H1 (cell line): ENCODE results near the gene ZSCAN20. TPM values are rescaled to one million over a fixed set of nuclear protein-coding genes. Genes with fewer than 3 reads are reported as not detected.

Source experiments
- CTCF ChIA-PET: fragments of 300-600 bp; sonication (Branson Sonifier 250); formaldehyde crosslinking; loops from one replicate; lab custom pipeline; 2021; ENCODE audit not compliant: partially characterized antibody; lab: Charles Lee
- POLR2A ChIA-PET: fragments of 300-600 bp; sonication (Branson Sonifier 250); formaldehyde crosslinking; loops from one replicate; lab custom pipeline; 2021; ENCODE audit warnings: inconsistent platforms; ENCODE audit not compliant: partially characterized antibody; lab: Charles Lee
- DNase-seq, 2 experiments: peaks; one replicate each; pipeline versions ENCODE4 v3.0.0 to v3.0.0-alpha.2; 2010 to 2022; ENCODE audit warnings: low spot score in 2 of 2, low read depth in 1 of 2, mixed read lengths in 1 of 2
- FAIRE-seq: peaks from 2 replicates; lab custom pipeline; 2011; peaks lifted over from hg19 to GRCh38; lab: Jason Lieb, UNC
- H2AFZ ChIP-seq: 2 replicates; pipeline ENCODE4 v1.8.1; 2012; ENCODE audit warnings: low read length, inconsistent platforms
- H2AK5ac ChIP-seq: 2 replicates; pipeline ENCODE4 v1.6.1; 2013; ENCODE audit warnings: low read depth, low read length
- H2BK120ac ChIP-seq: replicated peaks from 2 replicates; pipeline ENCODE3; 2013; ENCODE audit warnings: low read depth, low read length, inconsistent platforms
- H2BK12ac ChIP-seq: 2 replicates; pipeline ENCODE4 v1.6.1; 2013; ENCODE audit warnings: low read depth, low read length
- H2BK15ac ChIP-seq: 2 replicates; pipeline ENCODE4 v1.6.1; 2013; ENCODE audit warnings: low read length
- H2BK20ac ChIP-seq: 2 replicates; pipeline ENCODE4 v1.6.1; 2013; ENCODE audit warnings: low read length
- H2BK5ac ChIP-seq: 2 replicates; pipeline ENCODE4 v1.6.1; 2013; ENCODE audit warnings: low read depth, low read length
- H3K14ac ChIP-seq: 2 replicates; pipeline ENCODE4 v1.6.1; 2013; ENCODE audit warnings: inconsistent platforms; ENCODE audit not compliant: insufficient read length
- H3K18ac ChIP-seq: 2 replicates; pipeline ENCODE4 v1.6.1; 2013; ENCODE audit warnings: low read length; ENCODE audit errors: extremely low read depth
- H3K23ac ChIP-seq: 2 replicates; pipeline ENCODE4 v1.6.1; 2013; ENCODE audit warnings: inconsistent platforms; ENCODE audit not compliant: insufficient read length
- H3K23me2 ChIP-seq: 2 replicates; pipeline ENCODE4 v1.6.1; 2013; ENCODE audit warnings: low read depth, low read length
- H3K27ac ChIP-seq: 2 replicates; pipeline ENCODE4 v1.6.1; 2011; ENCODE audit warnings: low read depth, low read length, inconsistent platforms
- H3K27me3 ChIP-seq, 4 experiments: replicated peaks in 1 of 4; 1 replicate in 1 of 4; 2 replicates in 3 of 4; pipeline versions ENCODE4 v1.6.1 to v1.8.1; 2011 to 2013; ENCODE audit warnings: low read length in 3 of 4, mild to moderate bottlenecking in 3 of 4, inconsistent platforms in 2 of 4, mixed read lengths in 2 of 4, moderate library complexity in 1 of 4; ENCODE audit not compliant: control insufficient read depth in 3 of 4, insufficient read depth in 3 of 4; ENCODE audit errors: extremely low read depth in 1 of 4
- H3K36me3 ChIP-seq, 4 experiments: 2 replicates each; pipeline versions ENCODE4 v1.6.1 to v1.8.1; 2011 to 2013; ENCODE audit warnings: mild to moderate bottlenecking in 4 of 4, low read length in 3 of 4, moderate library complexity in 2 of 4, control low read depth in 1 of 4, inconsistent platforms in 1 of 4; ENCODE audit not compliant: insufficient read depth in 4 of 4, control insufficient read depth in 2 of 4
- H3K4ac ChIP-seq: replicated peaks from 2 replicates; pipeline ENCODE3; 2013; ENCODE audit warnings: low read length, low read depth, mixed read lengths, inconsistent platforms; ENCODE audit not compliant: insufficient read length
- H3K4me1 ChIP-seq, 4 experiments: replicated peaks in 1 of 4; 1 replicate in 1 of 4; 2 replicates in 3 of 4; pipeline versions ENCODE4 v1.6.1 to v1.8.1; 2011 to 2013; ENCODE audit warnings: low read length in 3 of 4, inconsistent platforms in 2 of 4, mixed read lengths in 1 of 4; ENCODE audit not compliant: insufficient read depth in 4 of 4, control insufficient read depth in 3 of 4
- H3K4me2 ChIP-seq, 2 experiments: 2 replicates each; pipeline versions ENCODE4 v1.6.1 to v1.8.1; 2011 to 2013; ENCODE audit warnings: low read depth in 2 of 2, low read length in 2 of 2, control low read depth in 1 of 2, inconsistent platforms in 1 of 2, mild to moderate bottlenecking in 1 of 2; ENCODE audit not compliant: insufficient read depth in 1 of 2
- H3K4me3 ChIP-seq, 4 experiments: fragments of 200-600, 300-600 bp in 1 of 4; sonication (generic), shearing (Covaris generic), sonication (Bioruptor Twin) in 1 of 4; 2 replicates each; pipeline versions ENCODE4 v1.5.1 to v1.8.1; 2011 to 2016; ENCODE audit warnings: low read length in 4 of 4, low read depth in 3 of 4, control low read depth in 2 of 4, inconsistent platforms in 2 of 4, mild to moderate bottlenecking in 2 of 4, mixed read lengths in 1 of 4, moderate library complexity in 1 of 4; ENCODE audit not compliant: insufficient read depth in 2 of 4; ENCODE audit errors: extremely low read depth in 1 of 4
- H3K56ac ChIP-seq: replicated peaks from 2 replicates; pipeline ENCODE3; 2013; ENCODE audit warnings: low read depth, mild to moderate bottlenecking, mixed read lengths, low read length, inconsistent platforms; ENCODE audit not compliant: insufficient read length
- H3K79me1 ChIP-seq: 2 replicates; pipeline ENCODE4 v1.6.1; 2013; ENCODE audit warnings: low read depth, low read length, control low read depth
- H3K79me2 ChIP-seq, 2 experiments: 2 replicates each; pipeline versions ENCODE4 v1.6.1 to v1.8.1; 2012 to 2013; ENCODE audit warnings: low read length in 2 of 2, mild to moderate bottlenecking in 2 of 2, inconsistent platforms in 1 of 2; ENCODE audit not compliant: insufficient read depth in 2 of 2, control insufficient read depth in 1 of 2
- H3K9ac ChIP-seq, 4 experiments: replicated peaks in 1 of 4; 1 replicate in 1 of 4; 2 replicates in 3 of 4; pipeline versions ENCODE4 v1.6.1 to v1.8.1; 2011 to 2013; ENCODE audit warnings: low read depth in 3 of 4, low read length in 3 of 4, control low read depth in 2 of 4, mild to moderate bottlenecking in 2 of 4, moderate library complexity in 2 of 4, inconsistent platforms in 1 of 4; ENCODE audit errors: extremely low read depth in 1 of 4
- H3K9me3 ChIP-seq, 2 experiments: 2 replicates each; pipeline versions ENCODE4 v1.6.1 to v1.8.1; 2012 to 2013; ENCODE audit warnings: mild to moderate bottlenecking in 2 of 2, moderate library complexity in 2 of 2, control low read depth in 1 of 2, inconsistent platforms in 1 of 2, low read depth in 1 of 2, low read length in 1 of 2, mixed read lengths in 1 of 2; ENCODE audit not compliant: insufficient read depth in 2 of 2
- H4K20me1 ChIP-seq, 2 experiments: replicated peaks in 1 of 2; 2 replicates each; pipeline versions ENCODE3 to v1.8.1; 2011 to 2013; ENCODE audit warnings: inconsistent platforms in 2 of 2, low read length in 2 of 2, mild to moderate bottlenecking in 1 of 2; ENCODE audit not compliant: insufficient read depth in 2 of 2, control insufficient read depth in 1 of 2
- H4K5ac ChIP-seq: 2 replicates; pipeline ENCODE4 v1.6.1; 2013; ENCODE audit warnings: low read length, low read depth, mixed read lengths, inconsistent platforms; ENCODE audit not compliant: insufficient read length
- H4K8ac ChIP-seq: 2 replicates; pipeline ENCODE4 v1.8.0; 2013; ENCODE audit warnings: mild to moderate bottlenecking, moderate library complexity, low read length, inconsistent platforms; ENCODE audit not compliant: insufficient read depth; ENCODE audit errors: extremely low read depth
- H4K91ac ChIP-seq: replicated peaks from 2 replicates; pipeline ENCODE3; 2013; ENCODE audit warnings: low read length, mixed read lengths, inconsistent platforms; ENCODE audit not compliant: insufficient read length
- CBX8 ChIP-seq: fragments of 300-800, 300-1000 bp; sonication (generic); IDR thresholded peaks from 2 replicates; pipeline ENCODE4 v1.7.1; 2016; ENCODE audit warnings: low read depth, low read length, borderline replicate concordance
- CTCF ChIP-seq, 3 experiments: IDR thresholded peaks; 1 replicate in 2 of 3; 2 replicates in 1 of 3; pipeline versions ENCODE4 v1.5.1 to v1.6.1; 2011; ENCODE audit warnings: low read length in 3 of 3, mild to moderate bottlenecking in 3 of 3, inconsistent platforms in 2 of 3, low read depth in 1 of 3, moderate library complexity in 1 of 3; ENCODE audit not compliant: insufficient read depth in 1 of 3; ENCODE audit errors: control extremely low read depth in 1 of 3
- EP300 ChIP-seq, 2 experiments: IDR thresholded peaks; 1 replicate in 1 of 2; 2 replicates in 1 of 2; pipeline ENCODE4 v1.6.1; 2011 to 2012; ENCODE audit warnings: low read depth in 2 of 2, low read length in 2 of 2, mild to moderate bottlenecking in 2 of 2, borderline replicate concordance in 1 of 2, inconsistent platforms in 1 of 2, moderate library complexity in 1 of 2
- GTF2F1 ChIP-seq: IDR thresholded peaks from 2 replicates; pipeline ENCODE4 v1.6.1; 2012; ENCODE audit warnings: low read depth, low read length, improper control_type of control experiment, borderline replicate concordance
- KDM1A ChIP-seq: fragments of 200-600, 300-600 bp; sonication (generic); IDR thresholded peaks from 2 replicates; pipeline ENCODE4 v1.7.1; 2016; ENCODE audit warnings: mild to moderate bottlenecking, low read length, borderline replicate concordance
- KDM5A ChIP-seq: fragments of 200-600 bp; IDR thresholded peaks from 2 replicates; pipeline ENCODE4 v1.7.1; 2012; ENCODE audit warnings: mild to moderate bottlenecking, low read length, inconsistent platforms, mixed read lengths
- RNF2 ChIP-seq: fragments of 200-900, 300-1000 bp; sonication (generic); IDR thresholded peaks from 2 replicates; pipeline ENCODE4 v1.7.1; 2016; ENCODE audit warnings: borderline replicate concordance, low read depth, mild to moderate bottlenecking, antibody characterized with exemption, low read length; ENCODE audit not compliant: poor library complexity, severe bottlenecking; ENCODE audit errors: missing control alignments
- SIRT6 ChIP-seq: IDR thresholded peaks from one replicate; pipeline ENCODE4 v1.7.1; 2012; ENCODE audit warnings: low read length, inconsistent platforms
- TBP ChIP-seq: IDR thresholded peaks from 2 replicates; pipeline ENCODE4 v1.6.1; 2011; ENCODE audit warnings: low read depth, low read length, improper control_type of control experiment
- ZNF274 ChIP-seq: IDR thresholded peaks from 2 replicates; pipeline ENCODE4 v1.7.0; 2012; ENCODE audit warnings: low read length, borderline replicate concordance; ENCODE audit errors: extremely low read depth
- WGBS, 2 experiments: shearing (Covaris generic) in 1 of 2; methylation state at CpG; one replicate each; pipeline versions ENCODE4 v1.1.6 to v1.1.7; 2013 to 2015; ENCODE audit warnings: low lambda C conversion rate in 2 of 2, mixed read lengths in 2 of 2, inconsistent platforms in 1 of 2, low coverage in 1 of 2, missing lambda C conversion rate in 1 of 2; ENCODE audit not compliant: insufficient replicate concordance in 2 of 2, insufficient coverage in 1 of 2, insufficient read length in 1 of 2; ENCODE audit errors: extremely low coverage in 1 of 2, missing lambda C conversion rate in 1 of 2; 5-methylcytosine and 5-hydroxymethylcytosine counted together
- polyA plus RNA-seq, 7 experiments: library from polyadenylated mRNA; depleted of rRNA in 3 of 7; stranded (reverse) in 5 of 7; unstranded in 2 of 7; fragments of >200 nt in 5 of 7; fragments of 200-250 nt in 2 of 7; gene quantifications; 1 replicate in 5 of 7; 2 replicates in 1 of 7; 4 replicates in 1 of 7; pipeline versions ENCODE4 v1.2.1 to v1.2.3, GENCODE V29; 2011 to 2013; ENCODE audit warnings: missing spikeins in 2 of 7, mixed read lengths in 2 of 7
- total RNA-seq: library from RNA; stranded (reverse); fragmentation: NEBNext Ultra II Directional; extraction: Animal tissue kit (Norgen Biotek cat#: 25700); gene quantifications from 2 replicates; pipeline ENCODE4 v1.2.1, GENCODE V29; 2021

The ZSCAN20 gene
- total and polyA plus RNA-seq, 2 of the 8 experiments (the other 6 are each of a cell fraction or from before 2014, with no cell fraction given), result 0.70 to 3.4 TPM

DNA sequence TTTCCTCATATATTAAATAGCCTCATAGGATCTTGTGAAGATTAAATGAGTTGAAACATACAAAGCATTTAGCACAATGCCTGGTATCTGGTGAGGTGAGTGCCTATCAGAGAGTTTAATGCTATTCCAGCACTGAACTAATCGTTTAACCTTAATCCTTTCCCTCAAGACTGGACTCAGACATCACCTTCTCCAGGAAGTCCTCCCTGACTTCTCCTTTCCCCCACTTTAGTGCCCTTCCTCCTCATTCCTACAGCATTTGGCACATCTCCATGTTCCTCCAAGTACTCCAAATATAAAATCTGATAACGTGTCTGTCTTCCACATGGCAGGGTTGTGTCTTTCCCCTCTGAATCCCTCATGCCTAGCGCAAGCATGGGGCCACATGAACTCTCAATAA is 59.8 kb downstream of the ZSCAN20 start:
- Histone ChIP-seq H3K27ac (no peak overlapping the region), H3K4me2 (no peak overlapping the region), H3K79me2 (no peaks in the 10 kb centered on the region), H2AK5ac (no peak overlapping the region), H3K23me2 (no peaks in the 10 kb centered on the region), H2BK5ac (no peak overlapping the region), H4K5ac (no peak overlapping the region), H3K9me3 (no peaks in the 10 kb centered on the region), H4K20me1 (peaks cover 0 to 3% of the 10 kb centered on the region in 2 experiments), H3K9ac (no peak overlapping the region), H3K4me3 (no peak overlapping the region), H3K79me1 (no peaks in the 10 kb centered on the region), H3K4ac (no peak overlapping the region), H4K8ac (no peak overlapping the region), H3K23ac (no peak overlapping the region), H3K4me1 (no peaks in the 10 kb centered on the region), H2BK20ac (no peak overlapping the region), H3K18ac (no peak overlapping the region), H3K36me3 (no peaks in the 10 kb centered on the region), H2BK120ac (no peak overlapping the region), H3K56ac (no peak overlapping the region), H2BK15ac (no peak overlapping the region), H2BK12ac (no peak overlapping the region), H3K27me3 (no peaks in the 10 kb centered on the region), H4K91ac (no peak overlapping the region), H3K14ac (no peak overlapping the region), H2AFZ (no peak overlapping the region)
- DNase-seq (no peak), FAIRE-seq (no peak)
- ChIA-PET CTCF (no interaction called here), POLR2A (no interaction called here)
- WGBS, 2 experiments, result 87% methylated on average over 3 of the region's 3 CpGs; no CpG with 5 or more reads in 1 of the 2 experiments
- TF ChIP-seq TBP (no peak), KDM5A (no peak), KDM1A (no peak), SIRT6 (no peak), CTCF (IDR thresholded peaks at IDR 0.05; ENCODE audit: control extremely low read depth in 1 of 3, insufficient read depth in 1 of 3, low read depth in 1 of 3, low read length in 3 of 3) (no peak), ZNF274 (no peak), RNF2 (no peak), CBX8 (no peak), GTF2F1 (no peak), EP300 (IDR thresholded peaks at IDR 0.05; ENCODE audit: borderline replicate concordance in 1 of 2, low read depth in 2 of 2, low read length in 2 of 2) (no peak)
